B cell (primary cell): ENCODE data around the gene RABGAP1L.

Experiments
- CTCF ChIP-seq: fragments of 200-600 bp; IDR thresholded peaks from one replicate; pipeline ENCODE4 v1.8.0; 2022; ENCODE audit warnings: antibody characterized with exemption, mild to moderate bottlenecking
- EZH2 ChIP-seq: IDR thresholded peaks from 2 replicates; pipeline ENCODE4 v1.6.1; 2012; ENCODE audit warnings: borderline replicate concordance, low read depth, mild to moderate bottlenecking, moderate library complexity, low read length; ENCODE audit not compliant: insufficient read depth, poor library complexity, severe bottlenecking

GRCh38 chr1:174519844-174520243, 360.5 kb downstream of the RABGAP1L start:
- TF ChIP-seq EZH2 (no peak), CTCF (no peak)
